Medulla oblongata (tissue), 1 donor: ENCODE data around the gene P2RX7.
A peak's percentile ranks its signal among the peaks of the same experiment; 100 is the strongest.
"Not testable (repeated sequence)": the region's sequence is repeated elsewhere in the genome, so short reads cannot be mapped to it uniquely, and the experiment has no call there.

Experiments
- DNase-seq: peaks from one replicate; pipeline ENCODE4 v3.0.0-alpha.2; 2015; ENCODE audit errors: extremely low spot score

Gene P2RX7

GRCh38 chr12:121170611-121171260 is 38.1 kb downstream of the P2RX7 start:
- DNase-seq = no peak

DNA sequence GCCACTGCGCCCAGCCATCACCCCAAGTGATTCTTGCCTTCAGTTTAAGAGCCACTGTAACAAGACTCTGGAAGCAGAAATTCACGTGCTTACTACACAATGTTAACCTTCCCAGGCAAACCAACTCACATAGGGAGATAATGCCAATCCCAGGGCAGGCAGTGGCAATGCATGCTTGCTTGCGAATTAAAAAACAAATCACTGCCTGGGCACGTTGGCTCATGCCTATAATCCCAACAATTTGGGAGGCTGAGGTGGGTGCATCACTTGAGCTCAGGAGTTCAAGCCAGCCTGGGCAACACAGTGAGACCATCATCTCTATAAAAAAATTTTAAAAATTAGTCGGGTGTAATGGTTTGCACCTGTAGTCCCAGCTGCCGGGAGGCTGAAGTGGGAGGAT is 39.5 kb downstream of the P2RX7 start:
- no peak for DNase-seq

- peak; percentile 80 for DNase-seq
These were observed 42.9 kb downstream of the P2RX7 start for GRCh38 chr12:121175383-121176119.

GRCh38 chr12:121176826-121177529 is 44.3 kb downstream of the P2RX7 start:
- no peak for DNase-seq

DNA sequence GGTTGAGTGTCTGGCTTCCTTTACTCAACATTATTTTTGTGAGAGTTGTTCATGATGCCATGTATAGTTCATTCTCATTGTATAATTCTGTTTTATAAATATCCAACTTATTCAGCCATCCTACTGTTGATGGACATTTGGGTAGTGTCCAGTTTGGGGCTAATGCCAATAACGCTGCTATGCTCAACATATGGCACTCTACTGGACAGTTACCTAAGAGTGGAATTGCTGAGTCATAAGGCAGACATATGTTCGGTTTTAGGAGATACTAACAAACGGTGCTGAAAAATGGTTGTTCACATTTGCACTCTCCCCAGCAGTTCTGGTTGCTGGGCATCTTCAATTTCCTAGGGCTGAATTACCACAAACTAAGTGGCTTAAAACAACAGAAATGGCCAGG is 48.5 kb downstream of the P2RX7 start:
- no peak for DNase-seq

DNA sequence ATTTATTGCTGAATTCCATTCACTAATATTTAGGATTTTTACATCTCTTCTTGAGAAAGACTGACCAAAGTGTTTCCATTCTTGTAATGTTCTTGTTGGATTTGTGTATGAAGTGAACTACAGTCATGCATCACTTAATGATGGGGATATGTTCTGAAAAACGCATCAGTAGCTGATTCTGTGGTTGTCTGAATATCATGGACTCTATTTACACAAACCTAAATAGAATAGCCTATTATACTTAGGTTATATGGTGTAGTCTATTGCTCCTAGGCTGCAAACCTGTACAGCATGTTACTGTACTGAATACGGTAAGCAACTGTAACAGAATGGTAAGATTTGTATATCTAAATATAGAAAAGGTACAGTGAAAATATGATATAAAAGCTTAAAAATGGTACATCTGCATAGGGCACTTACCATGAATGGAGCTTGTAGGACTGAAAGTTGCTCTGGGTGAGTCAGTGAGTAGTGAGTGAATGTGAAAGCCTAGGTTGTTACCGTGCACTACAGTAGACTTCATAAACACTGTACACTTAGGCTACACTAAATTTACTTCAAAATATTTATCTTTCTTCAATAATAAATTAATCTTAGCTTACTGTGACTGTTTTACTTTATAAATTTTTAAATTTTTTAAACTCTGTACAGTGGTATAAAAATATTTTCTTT is 49.7 kb downstream of the P2RX7 start:
- no peak for DNase-seq

DNA sequence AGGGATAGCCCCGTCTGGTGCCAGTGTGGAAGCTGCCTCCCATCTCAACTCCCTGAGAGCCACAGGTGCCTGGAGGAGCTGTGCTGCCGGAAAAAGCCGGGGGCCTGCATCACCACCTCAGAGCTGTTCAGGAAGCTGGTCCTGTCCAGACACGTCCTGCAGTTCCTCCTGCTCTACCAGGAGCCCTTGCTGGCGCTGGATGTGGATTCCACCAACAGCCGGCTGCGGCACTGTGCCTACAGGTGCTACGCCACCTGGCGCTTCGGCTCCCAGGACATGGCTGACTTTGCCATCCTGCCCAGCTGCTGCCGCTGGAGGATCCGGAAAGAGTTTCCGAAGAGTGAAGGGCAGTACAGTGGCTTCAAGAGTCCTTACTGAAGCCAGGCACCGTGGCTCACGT is 51.7 kb downstream of the P2RX7 start:
- no peak for DNase-seq

DNA sequence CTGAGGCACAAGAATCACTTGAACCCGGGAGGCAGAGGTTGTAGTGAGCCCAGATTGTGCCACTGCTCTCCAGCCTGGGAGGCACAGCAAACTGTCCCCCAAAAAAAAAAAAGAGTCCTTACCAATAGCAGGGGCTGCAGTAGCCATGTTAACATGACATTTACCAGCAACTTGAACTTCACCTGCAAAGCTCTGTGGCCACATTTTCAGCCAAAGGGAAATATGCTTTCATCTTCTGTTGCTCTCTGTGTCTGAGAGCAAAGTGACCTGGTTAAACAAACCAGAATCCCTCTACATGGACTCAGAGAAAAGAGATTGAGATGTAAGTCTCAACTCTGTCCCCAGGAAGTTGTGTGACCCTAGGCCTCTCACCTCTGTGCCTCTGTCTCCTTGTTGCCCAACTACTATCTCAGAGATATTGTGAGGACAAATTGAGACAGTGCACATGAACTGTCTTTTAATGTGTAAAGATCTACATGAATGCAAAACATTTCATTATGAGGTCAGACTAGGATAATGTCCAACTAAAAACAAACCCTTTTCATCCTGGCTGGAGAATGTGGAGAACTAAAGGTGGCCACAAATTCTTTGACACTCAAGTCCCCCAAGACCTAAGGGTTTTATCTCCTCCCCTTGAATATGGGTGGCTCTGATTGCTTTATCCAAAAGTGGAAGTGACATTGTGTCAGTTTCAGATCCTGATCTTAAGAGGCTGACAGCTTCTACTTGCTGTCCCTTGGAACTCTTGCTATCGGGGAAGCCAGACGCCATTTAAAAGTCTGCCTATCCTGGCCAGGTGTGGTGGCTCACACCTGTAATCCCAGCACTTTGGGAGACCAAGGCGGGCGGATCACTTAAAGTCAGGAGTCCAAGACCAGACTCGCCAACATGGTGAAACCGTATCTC is 52.6 kb downstream of the P2RX7 start:
- peak; percentile 62 for DNase-seq

- DNase-seq = no peak
These were observed 54.1 kb downstream of the P2RX7 start for GRCh38 chr12:121186826-121187225.

- DNase-seq = no peak
These were observed 54.8 kb downstream of the P2RX7 start for GRCh38 chr12:121187501-121187900.

DNA sequence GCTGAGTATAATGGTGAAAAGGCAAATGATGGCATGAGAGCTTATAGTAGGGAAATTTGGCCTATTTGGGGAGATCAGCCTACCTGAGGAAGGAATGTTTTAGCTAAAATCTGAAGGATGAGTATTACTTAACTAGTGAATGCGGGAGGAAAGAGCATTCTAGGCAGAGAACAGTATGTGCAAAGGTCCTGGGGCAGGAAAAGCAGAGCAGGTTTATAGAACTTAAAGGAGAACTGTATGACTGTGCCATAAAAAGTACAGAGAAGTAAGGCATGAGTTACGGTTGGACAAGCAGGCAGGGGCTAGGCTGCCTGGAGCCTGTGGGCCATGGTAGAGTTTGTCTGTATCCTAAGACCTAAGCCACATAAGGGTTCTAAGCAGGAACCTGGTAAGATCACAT is 55.6 kb downstream of the P2RX7 start:
- no peak for DNase-seq

DNA sequence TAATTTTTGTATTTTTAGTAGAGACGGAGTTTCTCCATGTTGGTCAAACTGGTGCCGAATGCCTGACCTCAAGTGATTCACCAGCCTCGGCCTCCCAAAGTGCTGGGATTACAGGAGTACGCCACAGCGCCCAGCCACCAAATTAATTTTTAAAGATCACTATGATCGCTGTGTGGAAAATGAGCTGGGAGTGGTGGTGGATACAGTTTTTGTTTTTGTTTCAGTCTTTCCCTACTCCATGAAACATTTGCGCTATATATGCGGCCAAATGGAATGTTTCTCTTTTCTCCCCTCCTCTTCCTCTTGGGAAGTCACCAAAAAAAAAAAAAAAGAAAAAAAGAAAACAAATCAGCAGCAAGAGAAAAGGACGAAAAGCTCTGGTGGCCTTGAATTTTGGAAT is 56.5 kb downstream of the P2RX7 start:
- no peak for DNase-seq

- DNase-seq = no peak
These were observed 57.0 kb downstream of the P2RX7 start for GRCh38 chr12:121189619-121190155.

DNA sequence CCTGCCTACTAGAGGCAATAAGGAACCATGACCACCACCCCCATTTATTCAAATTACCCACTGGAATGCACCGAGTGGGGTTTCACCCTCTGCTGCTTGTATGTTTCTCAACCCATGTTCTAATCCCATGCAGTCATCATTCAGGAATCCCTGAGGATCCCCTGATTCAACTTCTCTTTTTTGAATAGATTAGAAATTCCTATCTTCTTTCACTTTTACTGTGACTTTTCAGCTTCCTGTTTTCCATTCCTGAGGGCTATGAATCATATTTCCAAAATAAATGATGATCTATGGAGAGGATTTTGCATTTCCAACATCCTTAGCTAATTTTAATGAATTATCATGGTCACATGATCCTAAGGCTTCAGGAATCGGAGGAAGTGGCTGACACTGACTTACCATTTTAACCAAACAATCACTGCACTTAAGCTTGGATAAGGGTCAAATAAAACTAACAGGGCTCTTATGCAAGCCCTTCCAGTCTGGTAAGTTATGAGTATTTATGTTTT is 57.9 kb downstream of the P2RX7 start:
- DNase-seq = peak; percentile 40

GRCh38 chr12:121191151-121191550 is 58.5 kb downstream of the P2RX7 start:
- no peak for DNase-seq

DNA sequence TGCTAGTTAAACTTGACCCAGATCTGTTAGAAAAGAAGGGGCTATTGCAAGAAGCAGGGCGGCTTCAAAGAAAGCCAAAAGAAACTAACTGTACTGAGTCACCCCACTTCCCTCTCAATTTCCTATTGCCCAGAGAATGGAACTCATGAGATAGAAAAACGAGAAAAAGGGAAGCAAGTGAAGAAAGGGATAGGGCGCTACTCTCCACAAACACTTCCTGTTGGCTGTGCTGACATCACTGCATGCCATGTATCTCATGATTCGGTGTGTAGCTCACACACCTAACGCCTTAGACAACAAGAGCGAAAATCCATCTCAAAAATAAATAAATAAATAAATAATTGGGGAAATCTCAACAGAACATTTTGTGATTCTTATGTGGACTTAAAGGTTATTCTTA is 64.2 kb downstream of the P2RX7 start:
- DNase-seq = peak; percentile 87

DNA sequence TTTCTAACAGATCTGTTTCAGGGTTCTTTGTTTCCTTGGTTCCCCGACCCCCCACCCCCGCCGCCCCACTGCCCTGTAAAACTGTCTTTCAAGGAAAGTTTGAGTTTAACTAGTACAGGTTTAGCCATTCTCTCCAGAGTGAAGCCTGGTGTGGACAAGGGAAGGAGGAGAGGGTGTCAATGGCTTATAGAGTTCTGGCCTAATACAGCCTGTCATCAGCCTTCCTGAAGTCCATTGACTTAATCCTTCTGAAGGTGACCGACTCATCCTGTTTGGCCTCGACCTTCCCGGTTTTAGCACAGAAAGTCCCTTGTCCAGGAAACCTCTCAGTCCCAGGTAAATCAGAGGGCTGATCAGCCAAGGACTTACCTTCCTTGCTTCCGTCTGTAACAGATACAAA is 66.3 kb downstream of the P2RX7 start:
- DNase-seq = no peak

DNA sequence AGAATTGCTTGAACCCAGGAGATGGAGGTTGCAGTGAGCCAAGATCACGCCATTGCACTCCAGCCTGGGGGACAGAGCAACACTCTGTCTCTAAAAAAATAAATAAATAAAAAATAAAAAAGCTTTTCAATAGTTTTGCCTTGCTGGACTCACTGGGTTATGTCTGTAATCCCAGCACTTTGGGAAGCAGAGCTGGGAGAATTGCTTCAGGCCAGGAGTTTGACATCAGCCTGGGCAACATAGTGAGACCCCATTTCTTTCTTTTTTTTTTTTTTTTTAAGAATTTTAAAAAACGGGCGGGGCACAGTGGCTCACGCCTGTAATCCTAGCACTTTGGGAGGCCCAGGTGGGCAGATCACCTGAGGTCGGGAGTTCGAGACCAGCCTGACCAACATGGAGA is 68.5 kb downstream of the P2RX7 start:
- DNase-seq = not testable (repeated sequence)

DNA sequence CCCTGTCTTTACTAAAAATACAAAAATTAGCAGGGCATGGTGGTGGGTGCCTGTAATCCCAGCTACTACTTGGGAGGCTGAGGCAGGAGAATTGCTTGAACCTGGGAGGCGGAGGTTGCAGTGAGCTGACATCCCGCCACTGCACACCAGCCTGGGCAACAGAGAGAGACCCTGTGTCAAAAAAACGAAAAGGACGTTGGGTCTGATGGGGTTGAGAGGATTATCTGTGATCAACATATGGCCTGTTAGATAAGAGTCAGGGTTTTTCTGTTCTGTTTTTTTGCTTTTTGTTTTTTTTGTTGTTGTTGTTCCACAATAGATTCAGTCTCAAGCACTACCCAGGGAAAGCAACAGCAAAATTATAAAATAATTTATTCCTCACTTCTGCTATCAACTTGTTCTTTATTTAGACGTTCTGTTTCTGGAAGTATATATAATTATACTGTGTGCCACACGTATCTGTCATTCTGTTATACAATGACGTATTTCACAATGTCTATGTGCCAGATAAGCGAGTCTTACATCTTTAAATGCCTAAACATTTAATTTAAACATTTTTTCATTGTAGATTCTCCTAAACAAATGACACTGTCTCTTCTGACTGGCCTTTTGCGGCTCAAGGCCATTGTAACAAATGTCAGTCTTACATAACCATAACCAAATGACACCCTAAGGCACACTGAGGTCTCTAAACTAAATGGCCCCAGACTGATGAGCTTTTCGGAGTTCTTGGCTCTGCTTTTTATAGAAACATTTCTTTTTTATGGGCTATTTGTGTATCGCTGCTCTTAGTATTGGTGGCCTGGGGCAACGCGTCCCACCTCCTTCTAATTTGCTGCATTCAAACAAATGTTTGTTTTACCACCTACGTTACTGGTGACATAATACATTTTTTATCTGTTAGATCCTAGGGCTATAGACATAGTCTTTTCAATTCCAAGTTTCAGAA is 70.0 kb downstream of the P2RX7 start:
- no peak for DNase-seq

DNA sequence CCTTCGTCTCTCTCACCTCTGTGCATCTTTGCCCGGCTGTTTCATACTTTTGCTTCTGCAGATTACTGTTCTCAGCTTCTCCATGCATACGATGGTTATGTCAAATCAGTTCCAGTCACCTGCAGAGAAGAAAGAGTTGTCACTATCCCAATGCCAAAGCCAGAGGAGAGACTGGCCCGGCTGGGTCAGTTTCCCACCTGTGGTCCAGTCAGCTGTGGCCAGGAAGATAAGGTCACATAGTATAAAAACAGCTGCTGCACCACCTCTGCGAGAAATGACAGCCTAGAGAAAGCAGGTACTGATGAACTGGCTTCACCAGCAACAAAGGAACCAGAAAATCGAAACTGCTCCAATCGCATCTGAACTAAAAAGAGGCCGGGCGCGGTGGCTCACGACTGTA is 70.8 kb downstream of the P2RX7 start:
- no peak for DNase-seq
